Activated T-helper 2 cell treated with anti-CD3 and anti-CD28 coated beads, Interferon-gamma antibody, Interleukin-2, Interleukin-4, amounts not matched to agents 10 μg/mL and 5 μg/mL and 100 μg/mL, durations not matched to agents 14 hours and 24 hours and 36 hours (primary cell): ENCODE results near the gene TXLNB. TPM values are rescaled to one million over a fixed set of nuclear protein-coding genes. Genes with fewer than 3 reads are reported as not detected.

Experiments
- DNase-seq: peaks from one replicate; pipeline ENCODE4 v3.0.0; 2021; ENCODE audit warnings: low spot score
- H3K27ac Mint-ChIP-seq: one replicate; pipeline ENCODE4 v1.8.0; 2021; ENCODE audit warnings: mixed read lengths
- H3K27me3 Mint-ChIP-seq: one replicate; pipeline ENCODE4 v1.8.0; 2021; ENCODE audit warnings: low read depth, mixed read lengths
- H3K36me3 Mint-ChIP-seq: one replicate; pipeline ENCODE4 v1.8.0; 2021; ENCODE audit warnings: low read depth, mixed read lengths
- H3K4me1 Mint-ChIP-seq: one replicate; pipeline ENCODE4 v1.8.0; 2021; ENCODE audit warnings: low read depth, mixed read lengths
- H3K4me3 Mint-ChIP-seq: one replicate; pipeline ENCODE4 v1.8.0; 2021; ENCODE audit warnings: low read depth, mild to moderate bottlenecking, moderate library complexity, mixed read lengths
- H3K9me3 Mint-ChIP-seq: one replicate; pipeline ENCODE4 v1.8.0; 2021; ENCODE audit warnings: mixed read lengths
- intact Hi-C: fragments of 100-400 bp; cut with micrococcal nuclease; formaldehyde crosslinking; loops from one replicate; pipeline ENCODE4 v1.15.1; 2023
- total RNA-seq: library from RNA; stranded (reverse); gene quantifications from 2 replicates; pipeline ENCODE4 v1.2.3, GENCODE V29; 2022

The TXLNB gene
- total RNA-seq, 1 donor from 2014 or later: 0.05 TPM

DNA sequence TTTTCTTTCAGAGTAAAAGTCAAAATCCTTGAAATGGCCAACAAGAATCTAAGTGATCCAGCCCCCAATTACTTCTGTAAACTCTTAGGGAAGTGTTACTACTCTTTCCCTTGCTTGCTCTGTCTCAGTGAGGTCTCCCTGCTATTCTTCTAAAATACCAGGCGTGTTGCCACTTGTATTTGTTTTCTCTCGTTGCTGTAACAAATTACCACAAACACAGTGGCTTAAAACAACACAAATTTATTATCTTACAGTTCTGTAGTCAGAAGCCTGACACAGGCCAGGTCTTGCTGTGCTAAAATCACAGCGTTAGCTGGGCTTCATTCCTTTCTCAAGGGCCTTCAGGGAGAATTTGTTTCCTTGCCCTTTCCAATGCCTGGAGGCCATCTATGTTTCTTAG, 97.1 kb downstream of the TXLNB start:
- Mint-ChIP-seq H3K36me3 (no peaks in the 10 kb centered on the region), H3K4me3 (no peak overlapping the region), H3K4me1 (no peaks in the 10 kb centered on the region), H3K9me3 (peaks cover 3% of the 10 kb centered on the region), H3K27me3 (no peaks in the 10 kb centered on the region), H3K27ac (no peak overlapping the region)
- intact Hi-C loops: no loop called here
- DNase-seq: no peak

Other genes with a start within 250 kb of the TXLNB start
- gene HECA, start 156.9 kb downstream of the TXLNB start, total RNA-seq: 33.6 and 36.9 TPM in 2 replicates
- 36.0 and 43.6 TPM in 2 replicates for gene CITED2, start 82.7 kb upstream of the TXLNB start, total RNA-seq